ENCODE results near the gene EMCN.
"Not testable (repeated sequence)": the region's sequence is repeated elsewhere in the genome, so short reads cannot be mapped to it uniquely, and the experiment has no call there.

EMCN gene

GRCh38 chr4:100530161-100530560 lies 12.3 kb upstream of the EMCN start:
- H3K27me3 ChIP-seq (ENCODE audit: control insufficient read depth in 2 of 2, insufficient read depth in 2 of 2, low read length in 2 of 2); H3K4me1 ChIP-seq (ENCODE audit: control insufficient read depth in 2 of 2, insufficient read depth in 2 of 2, low read length in 2 of 2); H3K9ac ChIP-seq (ENCODE audit: low read depth in 1 of 2, low read length in 2 of 2); H3K27ac ChIP-seq (ENCODE audit: low read depth in 2 of 2, low read length in 2 of 2); H3K9me3 ChIP-seq (ENCODE audit: control insufficient read depth in 2 of 2, low read length in 2 of 2); H3K4me3 ChIP-seq (ENCODE audit: low read length in 2 of 2); H3K36me3 ChIP-seq (ENCODE audit: control insufficient read depth in 2 of 2, insufficient read depth in 2 of 2, low read length in 2 of 2): not testable (repeated sequence)

- H3K27ac ChIP-seq (ENCODE audit: low read depth in 2 of 2, low read length in 2 of 2): no peak overlapping the region
- H3K4me3 ChIP-seq (ENCODE audit: low read length in 2 of 2): no peak overlapping the region
These were observed 7.9 kb upstream of the EMCN start for GRCh38 chr4:100525686-100526085.

DNA sequence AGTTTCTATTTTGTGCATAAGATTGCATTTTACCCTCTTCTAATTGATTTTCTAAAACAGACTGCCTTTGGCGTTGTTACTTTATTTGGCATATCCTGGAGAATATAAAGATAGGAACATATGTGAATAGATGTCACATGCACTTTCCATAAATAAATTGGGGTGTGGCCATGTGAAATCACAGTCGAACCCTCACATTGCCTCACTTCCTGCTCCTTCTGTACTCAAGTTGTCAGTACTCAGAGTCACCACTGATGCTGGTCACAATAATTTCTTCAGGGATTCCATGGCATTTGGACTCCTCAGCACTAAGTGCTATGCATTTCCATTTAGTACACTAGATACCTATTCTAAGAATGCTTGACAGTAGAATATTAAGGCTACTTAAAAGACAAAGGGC lies 1.4 kb upstream of the EMCN start:
- Histone ChIP-seq H3K36me3 (ENCODE audit: control insufficient read depth in 2 of 2, insufficient read depth in 2 of 2, low read length in 2 of 2) (no peaks in the 10 kb centered on the region), H3K9me3 (ENCODE audit: control insufficient read depth in 2 of 2, low read length in 2 of 2) (no peaks in the 10 kb centered on the region), H3K4me1 (ENCODE audit: control insufficient read depth in 2 of 2, insufficient read depth in 2 of 2, low read length in 2 of 2) (no peaks in the 10 kb centered on the region), H3K27ac (ENCODE audit: low read depth in 2 of 2, low read length in 2 of 2) (no peak overlapping the region), H3K9ac (ENCODE audit: low read depth in 1 of 2, low read length in 2 of 2) (no peak overlapping the region), H3K27me3 (ENCODE audit: control insufficient read depth in 2 of 2, insufficient read depth in 2 of 2, low read length in 2 of 2) (no peaks in the 10 kb centered on the region), H3K4me3 (ENCODE audit: low read length in 2 of 2) (no peak overlapping the region)

More at GRCh38 chr4:100525686-100526085, 7.9 kb upstream of the EMCN start:
- no peaks in the 10 kb centered on the region for H3K27me3 ChIP-seq (ENCODE audit: control insufficient read depth in 2 of 2, insufficient read depth in 2 of 2, low read length in 2 of 2)
- no peak overlapping the region for H3K9ac ChIP-seq (ENCODE audit: low read depth in 1 of 2, low read length in 2 of 2)
- H3K36me3 ChIP-seq (ENCODE audit: control insufficient read depth in 2 of 2, insufficient read depth in 2 of 2, low read length in 2 of 2): no peaks in the 10 kb centered on the region
- no peaks in the 10 kb centered on the region for H3K9me3 ChIP-seq (ENCODE audit: control insufficient read depth in 2 of 2, low read length in 2 of 2)
- no peaks in the 10 kb centered on the region for H3K4me1 ChIP-seq (ENCODE audit: control insufficient read depth in 2 of 2, insufficient read depth in 2 of 2, low read length in 2 of 2)

- Histone ChIP-seq H3K9ac (ENCODE audit: low read depth in 1 of 2, low read length in 2 of 2) (no peak overlapping the region), H3K9me3 (ENCODE audit: control insufficient read depth in 2 of 2, low read length in 2 of 2) (no peaks in the 10 kb centered on the region), H3K36me3 (ENCODE audit: control insufficient read depth in 2 of 2, insufficient read depth in 2 of 2, low read length in 2 of 2) (no peaks in the 10 kb centered on the region), H3K27ac (ENCODE audit: low read depth in 2 of 2, low read length in 2 of 2) (no peak overlapping the region), H3K4me3 (ENCODE audit: low read length in 2 of 2) (peak overlapping the region in 1 of 2 donors; percentile 2), H3K4me1 (ENCODE audit: control insufficient read depth in 2 of 2, insufficient read depth in 2 of 2, low read length in 2 of 2) (no peaks in the 10 kb centered on the region), H3K27me3 (ENCODE audit: control insufficient read depth in 2 of 2, insufficient read depth in 2 of 2, low read length in 2 of 2) (no peaks in the 10 kb centered on the region)
These were observed 1.6 kb downstream of the EMCN start for GRCh38 chr4:100516225-100516624.

GRCh38 chr4:100511896-100512295 lies 5.9 kb downstream of the EMCN start:
- Histone ChIP-seq H3K36me3 (ENCODE audit: control insufficient read depth in 2 of 2, insufficient read depth in 2 of 2, low read length in 2 of 2) (no peaks in the 10 kb centered on the region), H3K9ac (ENCODE audit: low read depth in 1 of 2, low read length in 2 of 2) (no peak overlapping the region), H3K4me1 (ENCODE audit: control insufficient read depth in 2 of 2, insufficient read depth in 2 of 2, low read length in 2 of 2) (no peaks in the 10 kb centered on the region), H3K27ac (ENCODE audit: low read depth in 2 of 2, low read length in 2 of 2) (no peak overlapping the region), H3K9me3 (ENCODE audit: control insufficient read depth in 2 of 2, low read length in 2 of 2) (no peaks in the 10 kb centered on the region), H3K27me3 (ENCODE audit: control insufficient read depth in 2 of 2, insufficient read depth in 2 of 2, low read length in 2 of 2) (no peaks in the 10 kb centered on the region), H3K4me3 (ENCODE audit: low read length in 2 of 2) (no peak overlapping the region)

DNA sequence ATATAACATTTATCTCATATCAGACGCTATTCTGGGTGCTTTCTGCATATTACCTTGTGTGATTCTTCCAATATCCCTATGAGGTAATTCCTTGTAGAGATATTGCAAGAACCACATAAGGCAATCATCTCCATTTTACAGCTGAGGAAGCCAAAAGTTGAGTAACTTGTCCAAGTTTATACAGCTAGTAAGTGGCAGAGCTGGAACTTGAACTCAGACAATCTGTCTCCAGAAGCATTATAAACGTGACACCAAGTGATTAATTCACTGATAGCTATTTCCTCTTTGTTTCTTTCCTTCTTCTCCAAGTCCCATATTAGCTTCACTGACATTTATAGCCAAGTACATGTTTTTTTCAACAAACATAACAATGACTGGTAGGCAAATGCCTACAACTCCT lies 7.3 kb downstream of the EMCN start:
- no peak overlapping the region for H3K27ac ChIP-seq (ENCODE audit: low read depth in 2 of 2, low read length in 2 of 2)
- H3K9me3 ChIP-seq (ENCODE audit: control insufficient read depth in 2 of 2, low read length in 2 of 2): no peaks in the 10 kb centered on the region
- no peak overlapping the region for H3K4me3 ChIP-seq (ENCODE audit: low read length in 2 of 2)

DNA sequence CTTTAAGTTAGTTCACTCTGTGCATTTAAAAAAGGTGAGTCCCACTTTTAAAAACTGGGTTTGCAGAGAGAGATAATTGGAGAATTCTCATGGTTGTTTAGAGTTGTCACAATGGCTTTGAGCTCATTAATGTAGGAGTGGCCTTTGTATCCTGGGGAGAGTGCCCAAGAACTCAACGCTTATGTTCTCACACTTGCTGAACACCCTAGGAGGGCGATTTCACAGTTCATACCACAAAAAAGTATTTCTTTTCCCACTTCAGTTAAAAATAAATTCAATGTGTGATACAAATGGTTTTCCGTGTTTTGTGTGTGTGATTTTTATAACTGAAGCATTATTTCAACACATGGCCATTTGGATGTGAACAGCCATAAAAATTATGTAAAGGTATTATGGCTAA lies 8.4 kb downstream of the EMCN start:
- Histone ChIP-seq H3K36me3 (ENCODE audit: control insufficient read depth in 2 of 2, insufficient read depth in 2 of 2, low read length in 2 of 2) (no peaks in the 10 kb centered on the region), H3K9ac (ENCODE audit: low read depth in 1 of 2, low read length in 2 of 2) (no peak overlapping the region), H3K27me3 (ENCODE audit: control insufficient read depth in 2 of 2, insufficient read depth in 2 of 2, low read length in 2 of 2) (no peaks in the 10 kb centered on the region), H3K4me3 (ENCODE audit: low read length in 2 of 2) (no peak overlapping the region), H3K9me3 (ENCODE audit: control insufficient read depth in 2 of 2, low read length in 2 of 2) (no peaks in the 10 kb centered on the region), H3K4me1 (ENCODE audit: control insufficient read depth in 2 of 2, insufficient read depth in 2 of 2, low read length in 2 of 2) (no peaks in the 10 kb centered on the region), H3K27ac (ENCODE audit: low read depth in 2 of 2, low read length in 2 of 2) (no peak overlapping the region)

More for the DNA sequence above, 7.3 kb downstream of the EMCN start:
- Histone ChIP-seq H3K27me3 (ENCODE audit: control insufficient read depth in 2 of 2, insufficient read depth in 2 of 2, low read length in 2 of 2) (no peaks in the 10 kb centered on the region), H3K4me1 (ENCODE audit: control insufficient read depth in 2 of 2, insufficient read depth in 2 of 2, low read length in 2 of 2) (no peaks in the 10 kb centered on the region), H3K36me3 (ENCODE audit: control insufficient read depth in 2 of 2, insufficient read depth in 2 of 2, low read length in 2 of 2) (no peaks in the 10 kb centered on the region), H3K9ac (ENCODE audit: low read depth in 1 of 2, low read length in 2 of 2) (no peak overlapping the region)

GRCh38 chr4:100508691-100509090 lies 9.1 kb downstream of the EMCN start:
- Histone ChIP-seq H3K4me3 (ENCODE audit: low read length in 2 of 2) (no peak overlapping the region), H3K9me3 (ENCODE audit: control insufficient read depth in 2 of 2, low read length in 2 of 2) (no peaks in the 10 kb centered on the region), H3K27ac (ENCODE audit: low read depth in 2 of 2, low read length in 2 of 2) (no peak overlapping the region), H3K27me3 (ENCODE audit: control insufficient read depth in 2 of 2, insufficient read depth in 2 of 2, low read length in 2 of 2) (no peaks in the 10 kb centered on the region), H3K9ac (ENCODE audit: low read depth in 1 of 2, low read length in 2 of 2) (no peak overlapping the region), H3K36me3 (ENCODE audit: control insufficient read depth in 2 of 2, insufficient read depth in 2 of 2, low read length in 2 of 2) (no peaks in the 10 kb centered on the region), H3K4me1 (ENCODE audit: control insufficient read depth in 2 of 2, insufficient read depth in 2 of 2, low read length in 2 of 2) (no peaks in the 10 kb centered on the region)

DNA sequence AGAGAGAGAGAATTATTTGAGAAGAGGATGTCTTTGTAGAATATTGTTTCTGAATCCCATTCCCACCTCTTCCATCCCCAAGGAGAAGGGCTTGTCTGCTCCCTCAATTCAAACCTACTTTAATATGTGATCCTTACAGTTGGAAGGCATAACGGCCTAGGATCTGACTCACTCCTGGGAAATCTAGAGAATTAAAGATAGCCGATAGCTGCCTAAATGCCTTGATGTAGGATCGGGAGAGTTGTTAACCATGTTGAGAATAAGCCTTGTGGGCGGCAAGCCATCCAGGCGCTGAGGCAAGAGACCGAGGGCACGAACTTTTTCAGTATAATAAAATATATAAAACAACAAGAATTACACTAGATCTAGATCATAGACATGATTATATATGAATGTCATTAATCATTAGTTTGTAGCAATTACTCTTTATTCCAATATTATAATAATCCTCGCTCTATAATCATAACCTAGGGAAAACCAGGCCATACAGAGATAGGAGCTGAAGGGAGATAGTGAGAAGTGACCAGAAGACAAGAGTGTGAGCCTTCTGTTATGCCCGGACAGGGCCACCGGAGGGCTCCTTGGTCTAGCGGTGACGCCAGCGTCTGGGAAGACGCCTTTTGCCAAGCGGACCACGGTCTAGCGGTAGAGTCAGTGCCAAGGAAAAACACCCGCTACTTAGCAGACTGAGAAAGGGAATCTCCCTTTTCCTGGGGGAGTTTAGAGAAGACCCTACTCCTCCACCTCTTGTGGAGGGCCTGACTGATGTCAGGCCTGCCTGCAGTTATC lies 13.5 kb downstream of the EMCN start:
- no peak overlapping the region for H3K4me3 ChIP-seq (ENCODE audit: low read length in 2 of 2)
- no peaks in the 10 kb centered on the region for H3K4me1 ChIP-seq (ENCODE audit: control insufficient read depth in 2 of 2, insufficient read depth in 2 of 2, low read length in 2 of 2)
- H3K27me3 ChIP-seq (ENCODE audit: control insufficient read depth in 2 of 2, insufficient read depth in 2 of 2, low read length in 2 of 2): no peaks in the 10 kb centered on the region
- no peak overlapping the region for H3K27ac ChIP-seq (ENCODE audit: low read depth in 2 of 2, low read length in 2 of 2)
- H3K9me3 ChIP-seq (ENCODE audit: control insufficient read depth in 2 of 2, low read length in 2 of 2): no peaks in the 10 kb centered on the region
- no peak overlapping the region for H3K9ac ChIP-seq (ENCODE audit: low read depth in 1 of 2, low read length in 2 of 2)
- H3K36me3 ChIP-seq (ENCODE audit: control insufficient read depth in 2 of 2, insufficient read depth in 2 of 2, low read length in 2 of 2): no peaks in the 10 kb centered on the region

DNA sequence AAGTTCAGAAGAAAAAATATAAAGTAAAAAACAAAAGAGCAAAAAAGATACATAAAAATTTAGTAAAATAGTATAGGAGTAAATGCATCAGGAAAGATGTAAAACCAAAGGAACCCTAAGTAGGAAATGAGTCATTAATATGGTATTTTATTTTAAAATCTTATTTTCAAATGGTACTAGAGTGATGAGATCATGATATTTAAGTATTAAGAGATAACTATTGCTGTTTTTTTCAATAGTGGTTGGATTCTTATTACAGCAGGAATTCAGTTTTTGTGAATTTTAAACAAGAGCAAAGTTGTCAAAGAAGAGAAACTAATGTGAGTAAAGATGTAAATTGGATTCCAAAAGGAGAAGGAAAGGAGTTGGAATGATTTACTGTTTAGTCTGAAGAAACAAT lies 20.0 kb downstream of the EMCN start:
- Histone ChIP-seq H3K9me3 (ENCODE audit: control insufficient read depth in 2 of 2, low read length in 2 of 2) (no peaks in the 10 kb centered on the region), H3K27me3 (ENCODE audit: control insufficient read depth in 2 of 2, insufficient read depth in 2 of 2, low read length in 2 of 2) (no peaks in the 10 kb centered on the region), H3K4me1 (ENCODE audit: control insufficient read depth in 2 of 2, insufficient read depth in 2 of 2, low read length in 2 of 2) (no peaks in the 10 kb centered on the region), H3K36me3 (ENCODE audit: control insufficient read depth in 2 of 2, insufficient read depth in 2 of 2, low read length in 2 of 2) (no peaks in the 10 kb centered on the region), H3K9ac (ENCODE audit: low read depth in 1 of 2, low read length in 2 of 2) (no peak overlapping the region), H3K27ac (ENCODE audit: low read depth in 2 of 2, low read length in 2 of 2) (no peak overlapping the region), H3K4me3 (ENCODE audit: low read length in 2 of 2) (no peak overlapping the region)

All from mucosa of rectum (tissue), 2 donors.